ENCODE measurements around the gene EIF5A.
A peak's percentile ranks its signal among the peaks of the same experiment; 100 is the strongest.

Gene EIF5A

DNA sequence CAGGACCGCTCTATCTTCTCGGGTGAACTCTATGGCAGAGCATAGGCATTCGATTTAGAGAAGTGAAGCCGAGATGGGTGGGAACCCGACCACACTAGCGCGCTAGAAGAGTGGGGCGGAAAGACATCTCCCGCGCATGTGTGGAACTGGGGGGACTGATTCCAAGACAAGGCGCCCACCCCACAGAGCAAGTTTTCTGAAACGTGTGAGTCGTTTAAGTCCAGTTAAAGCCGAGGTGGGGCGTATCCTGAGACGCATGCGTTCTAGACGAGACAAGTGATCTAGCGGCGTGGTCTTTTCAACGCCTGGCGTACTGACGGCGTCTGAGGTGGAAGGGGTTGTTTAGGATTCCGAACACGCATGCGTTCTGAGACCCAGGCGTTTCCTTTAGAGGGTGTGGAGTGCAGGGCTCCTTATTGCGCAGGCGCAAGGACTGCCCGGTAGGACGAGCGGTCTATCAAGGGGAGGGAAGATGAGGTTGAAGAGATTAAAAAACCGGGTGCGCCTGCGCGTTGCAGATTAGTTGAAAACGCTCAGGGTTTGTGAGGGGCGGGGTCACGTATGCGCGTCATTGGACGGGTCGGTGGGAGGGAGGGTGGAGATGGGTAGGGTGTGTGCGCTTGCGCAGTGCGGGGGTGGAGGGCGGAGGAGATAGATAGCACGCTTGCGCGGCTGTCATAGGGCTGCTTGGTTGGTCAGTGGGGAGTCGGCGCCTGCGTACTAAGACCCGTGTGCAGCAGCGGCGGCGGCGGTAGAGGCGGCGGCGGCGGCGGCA, at the start of gene EIF5A:
Gene EIF5A, plus strand, starts transcription at position 718 of the 775 bp plus-strand sequence. CDS start 2,008 bp downstream, outside the sequence.
- peak; percentile 100 for DNase-seq

DNA sequence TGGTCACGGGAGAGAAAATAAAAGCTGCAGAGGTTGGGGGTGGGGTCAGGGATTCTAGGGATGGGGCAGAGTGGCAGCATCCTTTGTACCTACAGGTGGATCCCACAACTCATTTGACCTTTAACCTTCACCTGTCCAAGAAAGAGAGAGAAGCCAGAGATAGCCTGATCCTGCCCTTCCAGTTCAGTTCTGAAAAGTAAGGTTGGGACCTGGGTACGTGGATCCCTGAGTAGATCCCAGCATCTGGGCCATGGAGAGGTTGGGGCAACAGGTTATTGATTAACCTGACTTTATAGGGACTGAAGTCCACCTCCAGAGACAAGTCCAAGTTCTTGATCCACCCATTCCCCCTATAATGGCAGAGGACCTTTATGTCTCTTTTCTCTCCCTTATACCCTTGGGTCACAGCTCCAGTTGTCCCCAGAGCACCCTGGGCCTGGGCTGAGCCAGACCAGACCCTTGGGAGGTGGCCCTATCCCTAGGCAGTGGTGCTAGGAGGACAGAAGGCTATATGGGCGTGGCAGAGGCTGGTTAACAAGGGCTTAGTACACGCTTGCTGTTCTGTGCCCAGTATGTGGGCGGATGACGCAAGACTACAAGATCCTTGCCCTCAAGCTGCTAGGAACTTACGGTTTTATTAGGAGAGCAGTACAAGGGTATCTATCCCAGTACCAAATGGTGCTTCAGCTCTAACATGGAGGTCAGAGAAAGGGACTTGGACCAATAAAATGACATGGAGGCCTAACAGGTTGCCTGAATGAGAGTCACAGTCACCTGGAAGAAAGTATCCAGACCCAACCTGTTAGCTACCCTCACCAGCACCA, 48.5 kb upstream of the EIF5A start:
- DNase-seq: no peak

DNA sequence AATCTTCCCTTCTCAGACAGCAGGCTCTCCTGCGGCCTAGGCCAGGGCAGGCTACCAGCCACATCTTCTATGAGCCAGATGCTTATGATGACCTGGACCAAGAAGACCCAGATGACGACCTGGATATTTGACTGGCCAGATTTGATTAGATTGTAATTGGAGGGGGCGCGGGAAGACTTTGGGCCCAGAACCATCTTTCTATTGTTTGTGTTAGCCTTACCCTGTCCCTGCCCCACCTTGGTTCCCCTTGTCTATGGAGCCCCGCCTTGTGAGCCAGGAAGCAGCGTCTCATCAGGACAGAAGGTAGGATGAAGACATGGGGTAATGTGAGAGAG, 47.9 kb upstream of the EIF5A start:
- DNase-seq: no peak

DNA sequence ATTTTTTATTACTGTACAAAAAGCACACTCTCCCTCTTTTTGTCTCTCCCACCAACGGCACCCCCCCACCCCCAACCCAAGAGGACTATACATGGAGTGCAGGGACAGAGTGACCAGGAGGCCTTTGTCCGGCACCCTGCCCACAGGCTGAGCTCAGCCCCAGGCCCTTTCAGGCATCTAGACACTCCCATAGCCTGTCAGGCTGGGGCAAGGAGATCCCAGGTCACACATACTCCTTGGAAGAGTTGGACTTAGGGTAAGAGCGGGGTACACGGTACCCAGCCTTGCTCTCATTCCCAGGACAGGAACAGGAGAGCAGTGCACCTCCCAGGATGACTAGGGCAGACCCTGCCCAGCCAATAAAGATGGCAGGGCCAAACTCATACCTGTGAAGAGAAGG, 47.3 kb upstream of the EIF5A start:
- no peak for DNase-seq

DNA sequence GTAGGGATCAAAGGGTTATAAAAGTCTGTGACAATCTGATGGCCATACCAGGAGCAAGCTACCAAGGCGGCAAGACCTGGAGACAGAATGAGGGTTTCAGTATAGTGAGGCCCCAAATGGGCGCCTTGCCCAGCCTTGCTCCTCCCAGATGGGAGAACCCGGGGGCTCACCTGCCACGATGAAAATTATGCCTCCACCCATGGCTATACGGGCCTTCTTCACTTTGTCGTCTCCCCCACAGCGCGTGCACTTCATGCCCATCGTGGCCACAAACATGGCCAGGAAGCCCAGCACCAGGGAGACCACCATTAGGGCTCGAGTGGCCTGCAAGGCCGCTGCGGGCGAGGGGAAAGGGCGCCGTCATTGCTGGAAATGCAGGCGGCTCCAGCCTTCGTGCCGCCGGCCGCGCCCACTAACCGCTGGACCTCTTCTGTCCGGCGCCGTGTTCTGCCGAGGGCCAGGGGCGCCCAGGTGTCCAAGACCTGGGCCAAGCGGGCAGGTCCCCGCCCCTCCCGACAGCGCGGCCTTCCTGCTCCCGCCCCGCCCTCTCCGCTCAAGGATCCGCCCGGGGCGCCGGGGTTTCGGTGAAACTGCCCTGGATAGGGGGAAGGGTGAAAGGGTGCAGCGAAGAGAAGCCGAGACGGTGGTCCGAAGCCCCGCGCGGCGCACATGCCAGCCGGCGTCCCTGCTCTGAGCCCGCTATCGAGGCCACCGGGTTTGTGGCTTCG, 46.6 kb upstream of the EIF5A start:
- DNase-seq: no peak

DNA sequence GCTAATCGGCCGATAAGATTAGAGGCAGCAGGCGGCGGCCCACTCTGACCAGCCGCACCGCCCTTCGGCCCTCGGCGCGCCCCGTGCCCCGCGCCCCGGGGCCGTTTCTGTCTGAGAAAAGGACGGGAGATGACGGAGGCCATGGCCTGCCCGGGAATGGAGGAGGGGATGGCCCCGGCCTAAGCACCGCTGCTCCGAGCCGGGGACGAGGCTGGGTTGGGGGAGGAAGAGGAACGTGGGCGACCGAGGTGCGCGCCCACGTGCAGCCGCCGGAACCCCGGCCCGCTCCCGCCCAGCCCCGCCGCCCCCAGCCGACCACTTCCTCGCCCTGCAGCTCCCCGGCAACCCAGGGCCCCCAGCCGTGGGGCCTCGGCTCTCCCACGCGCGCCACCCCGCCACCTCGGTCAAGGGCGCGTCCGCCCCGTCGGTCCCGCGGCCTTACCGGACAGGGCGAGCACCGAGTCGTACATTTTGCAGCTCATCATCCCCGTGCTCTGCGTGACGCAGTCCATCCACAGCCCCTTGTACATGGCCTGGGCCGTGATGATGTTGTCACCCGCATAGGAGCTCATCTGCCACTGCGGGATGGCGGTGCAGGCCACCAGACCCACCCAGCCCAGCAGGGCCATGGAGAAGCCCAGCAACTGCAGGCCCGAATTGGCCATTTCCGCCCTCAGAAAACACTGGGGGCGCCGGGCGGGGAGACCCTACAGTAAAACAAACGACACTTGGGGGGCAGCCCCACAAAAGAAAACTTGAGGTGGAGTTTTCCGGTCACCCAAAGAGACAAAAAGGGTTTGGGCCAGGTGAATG, 45.8 kb upstream of the EIF5A start:
- no peak for DNase-seq

DNA sequence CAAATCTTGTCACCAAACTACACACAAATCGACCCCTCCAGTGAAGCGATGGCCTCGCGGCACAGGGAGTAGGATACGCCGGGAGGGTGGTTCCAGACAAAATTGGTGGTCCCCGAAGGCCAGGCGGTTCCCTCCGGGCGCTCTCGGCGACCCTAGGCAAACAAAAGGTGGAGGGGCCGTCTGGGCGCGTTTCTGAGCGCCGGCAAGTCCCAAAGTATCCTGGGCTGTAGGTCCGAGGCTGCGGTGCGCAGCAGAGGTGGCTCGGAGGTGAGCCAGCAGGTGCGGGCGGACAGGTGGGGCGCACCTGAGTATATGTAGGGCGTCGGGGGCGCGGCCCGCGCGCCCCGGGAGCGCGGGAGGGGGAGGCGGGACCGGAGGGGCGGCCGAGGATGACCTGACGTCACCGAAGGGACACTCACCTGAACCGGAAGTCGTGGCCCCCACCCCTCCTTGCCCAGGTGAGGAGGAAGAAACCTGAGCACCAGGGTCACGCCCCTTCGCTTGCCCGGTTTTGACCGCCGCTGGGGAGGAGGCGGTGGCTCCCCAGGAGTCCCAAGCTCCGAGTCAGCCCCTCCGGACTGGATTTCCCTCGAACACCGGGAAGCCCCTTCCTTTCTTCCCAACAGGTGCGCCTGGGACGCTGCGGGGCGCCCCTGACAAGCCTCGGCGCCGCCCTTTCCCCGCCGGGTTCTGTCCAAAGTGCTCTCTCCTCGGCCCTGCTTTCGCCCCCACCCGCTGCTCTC, 45.1 kb upstream of the EIF5A start, which contains the start of gene CLDN7:
Gene CLDN7, minus strand, starts transcription at position 287 of the 743 bp plus-strand sequence. CDS start 435 bp downstream, outside the sequence.
- DNase-seq: no peak

DNA sequence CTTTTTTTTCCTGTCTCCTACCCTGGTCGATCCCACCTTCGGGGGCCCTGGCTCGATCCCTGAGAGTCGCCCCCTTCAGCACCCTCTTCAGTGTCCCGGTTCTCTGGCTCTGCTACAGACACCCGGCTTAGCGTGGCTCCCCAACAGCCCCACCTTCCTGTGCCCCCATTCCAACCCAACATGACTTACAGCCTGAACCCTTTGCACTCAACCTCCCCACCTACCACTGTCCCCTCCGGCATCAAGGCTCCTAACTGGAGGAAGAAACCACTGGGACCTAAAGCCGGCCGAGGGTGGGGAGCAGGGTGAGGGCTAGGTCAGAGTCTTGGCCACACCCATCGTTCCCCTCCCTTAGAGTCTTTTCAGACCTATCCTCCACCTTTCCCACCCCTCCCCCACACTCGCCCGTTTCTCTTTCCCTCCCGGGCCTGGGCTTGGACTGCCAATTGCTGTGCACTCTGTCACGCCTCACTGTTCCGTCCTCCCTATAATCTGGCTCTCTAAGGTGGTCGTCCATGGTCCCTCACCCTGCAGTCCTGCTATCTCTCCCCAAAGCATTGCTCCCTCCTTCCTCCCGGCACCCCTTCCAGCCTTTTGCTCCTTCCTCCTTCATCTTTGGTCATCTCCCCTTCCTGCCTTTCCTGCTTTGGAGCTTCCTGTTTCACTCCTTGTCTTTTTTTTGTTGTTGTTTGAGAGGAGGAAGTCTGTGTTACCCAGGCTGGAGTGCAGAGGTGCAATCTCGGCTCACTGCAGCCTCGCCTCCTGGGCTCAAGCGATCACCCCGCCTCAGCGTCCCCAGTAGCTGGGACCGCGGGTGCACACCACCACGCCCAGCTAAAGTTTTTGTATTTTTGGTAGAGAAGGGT, 44.3 kb upstream of the EIF5A start:
- DNase-seq: no peak

DNA sequence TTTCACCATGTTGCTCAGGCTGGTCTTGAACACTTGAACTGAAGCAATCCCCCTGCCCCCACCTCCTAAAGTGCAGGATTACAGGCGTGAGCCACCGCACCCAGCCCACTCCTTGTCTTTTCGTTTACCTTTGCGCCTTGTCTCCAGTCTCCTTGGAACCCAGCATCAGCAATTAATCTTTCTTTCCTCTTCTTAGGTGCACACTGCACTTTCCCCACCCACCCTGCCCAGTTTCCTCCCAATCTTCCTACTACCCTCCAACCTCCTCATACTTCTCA, 43.7 kb upstream of the EIF5A start:
- DNase-seq: no peak

DNA sequence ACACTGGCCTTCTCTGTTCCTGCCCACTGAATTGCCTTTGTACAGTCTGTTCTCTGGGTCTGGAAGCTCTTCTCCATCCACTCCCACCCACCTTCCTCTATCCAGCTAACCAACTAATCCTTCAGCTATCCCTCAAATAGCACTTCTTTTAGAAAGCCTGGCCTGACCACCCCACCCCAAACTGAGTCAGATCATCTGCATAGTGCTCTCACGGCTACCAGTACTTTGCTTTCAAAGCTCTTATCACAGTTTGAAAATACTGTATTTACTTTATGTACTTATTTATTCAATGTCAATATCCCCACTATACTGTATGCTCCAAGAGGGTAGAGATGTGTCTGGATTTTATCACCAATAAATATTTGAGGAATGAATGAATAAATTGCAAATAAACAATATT, 40.6 kb upstream of the EIF5A start:
- DNase-seq: no peak

DNA sequence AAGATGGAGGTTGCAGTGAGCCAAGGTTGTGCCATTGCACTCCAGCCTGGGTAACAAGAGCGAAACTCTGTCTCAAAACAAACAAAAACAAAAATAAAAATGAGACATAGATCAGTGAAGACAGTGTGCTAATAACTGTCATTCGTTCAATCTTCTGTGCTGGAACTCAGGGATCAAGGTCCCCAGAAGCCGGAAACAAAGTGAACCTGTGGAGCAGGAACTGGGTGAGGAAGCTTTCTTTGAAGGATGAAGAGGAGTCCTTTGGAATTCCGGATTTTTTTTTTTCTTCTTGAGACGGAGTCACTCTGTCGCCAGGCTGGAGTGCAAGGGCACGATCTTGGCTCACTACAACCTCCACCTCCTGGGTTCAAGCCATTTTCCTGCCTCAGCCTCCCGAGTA, 28.0 kb upstream of the EIF5A start:
- no peak for DNase-seq

DNA sequence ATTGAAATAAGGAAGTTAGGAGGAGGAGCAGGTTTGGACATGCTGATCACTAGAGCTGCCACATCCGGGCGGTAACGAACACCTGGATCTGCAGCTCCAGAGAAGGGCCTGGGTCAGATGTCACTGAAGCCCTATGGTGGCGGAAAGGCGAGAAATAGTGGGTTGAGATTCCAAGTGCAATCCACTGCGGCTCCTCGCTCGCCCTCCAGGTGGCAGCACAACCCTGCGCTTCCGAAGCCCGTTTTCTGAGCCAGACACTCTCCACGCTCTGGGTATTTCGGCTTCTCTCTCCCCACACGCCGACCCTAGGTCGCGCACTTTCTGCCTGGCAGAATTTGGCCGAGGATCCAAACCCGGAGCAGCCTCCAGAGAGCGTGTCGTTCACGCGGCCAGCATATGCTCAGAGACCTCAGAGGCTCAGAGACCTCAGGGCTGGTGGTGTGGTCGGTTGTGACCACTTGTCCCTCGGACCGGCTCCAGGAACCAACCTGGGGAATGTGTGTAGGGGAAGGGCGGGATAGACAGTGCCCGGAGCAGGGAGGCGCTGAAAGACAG, 26.8 kb upstream of the EIF5A start:
- DNase-seq: peak; percentile 61 to 81

DNA sequence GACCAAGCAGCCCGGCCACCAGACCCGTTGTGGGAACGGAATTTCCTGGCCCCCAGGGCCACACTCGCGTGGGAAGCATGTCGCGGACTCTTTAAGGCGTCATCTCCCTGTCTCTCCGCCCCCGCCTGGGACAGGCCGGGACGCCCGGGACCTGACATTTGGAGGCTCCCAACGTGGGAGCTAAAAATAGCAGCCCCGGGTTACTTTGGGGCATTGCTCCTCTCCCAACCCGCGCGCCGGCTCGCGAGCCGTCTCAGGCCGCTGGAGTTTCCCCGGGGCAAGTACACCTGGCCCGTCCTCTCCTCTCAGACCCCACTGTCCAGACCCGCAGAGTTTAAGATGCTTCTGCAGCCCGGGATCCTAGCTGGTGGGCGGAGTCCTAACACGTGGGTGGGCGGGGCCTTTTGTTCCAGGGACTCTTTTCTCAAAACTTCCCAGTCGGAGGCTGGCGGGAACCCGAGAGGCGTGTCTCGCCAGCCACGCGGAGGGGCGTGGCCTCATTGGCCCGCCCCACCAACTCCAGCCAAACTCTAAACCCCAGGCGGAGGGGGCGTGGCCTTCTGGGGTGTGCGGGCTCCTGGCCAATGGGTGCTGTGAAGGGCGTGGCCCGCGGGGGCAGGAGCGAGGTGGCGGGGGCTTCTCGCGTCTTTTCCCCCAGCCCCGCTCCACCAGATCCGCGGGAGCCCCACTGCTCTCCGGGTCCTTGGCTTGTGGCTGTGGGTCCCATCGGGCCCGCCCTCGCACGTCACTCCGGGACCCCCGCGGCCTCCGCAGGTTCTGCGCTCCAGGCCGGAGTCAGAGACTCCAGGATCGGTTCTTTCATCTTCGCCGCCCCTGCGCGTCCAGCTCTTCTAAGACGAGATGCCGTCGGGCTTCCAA, 26.1 kb upstream of the EIF5A start, which contains the start of gene SLC2A4:
Gene SLC2A4, plus strand, starts transcription at position 645 of the 879 bp plus-strand sequence. Its CDS starts 217 bp downstream, at position 862.
- peak; percentile 86 to 87 for DNase-seq

DNA sequence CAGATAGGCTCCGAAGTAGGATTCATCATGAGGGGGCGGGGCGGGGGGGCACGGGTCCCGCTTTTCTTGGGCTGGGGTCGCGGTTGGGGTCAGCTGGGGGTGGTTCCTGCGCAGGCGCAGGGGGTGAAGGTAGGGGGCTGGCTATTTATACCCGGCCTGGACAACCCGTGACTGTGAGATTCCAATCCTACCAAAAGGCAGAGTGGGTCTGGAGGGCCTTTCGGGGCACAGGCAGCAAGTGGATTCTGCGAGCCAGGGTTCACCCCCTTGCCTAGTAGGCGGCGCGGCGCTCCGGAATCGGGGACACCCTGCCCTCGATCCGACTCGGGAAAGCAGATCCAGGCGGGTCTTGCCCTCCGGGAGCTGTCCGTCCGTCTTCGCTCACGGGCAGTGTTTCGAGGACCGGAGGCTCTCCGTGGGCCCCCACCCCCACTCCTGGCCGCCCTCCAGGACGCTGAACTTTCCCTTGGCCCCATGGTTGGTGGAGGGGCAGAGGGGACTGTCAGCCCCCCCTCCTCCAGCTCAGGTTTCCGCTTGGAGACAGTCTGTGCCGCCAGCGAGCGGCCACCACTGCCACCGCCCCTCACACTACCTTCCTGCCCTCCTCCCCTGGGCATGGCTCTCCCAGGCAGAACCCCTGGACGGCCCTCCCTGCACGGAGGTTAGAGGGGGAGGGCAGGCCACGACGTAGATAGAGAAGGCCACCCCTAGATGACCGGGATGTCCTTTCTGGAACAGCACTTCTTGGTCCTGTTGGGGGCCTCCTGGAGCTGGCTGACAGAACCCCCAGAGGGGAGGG, 25.3 kb upstream of the EIF5A start:
- no peak for DNase-seq

DNA sequence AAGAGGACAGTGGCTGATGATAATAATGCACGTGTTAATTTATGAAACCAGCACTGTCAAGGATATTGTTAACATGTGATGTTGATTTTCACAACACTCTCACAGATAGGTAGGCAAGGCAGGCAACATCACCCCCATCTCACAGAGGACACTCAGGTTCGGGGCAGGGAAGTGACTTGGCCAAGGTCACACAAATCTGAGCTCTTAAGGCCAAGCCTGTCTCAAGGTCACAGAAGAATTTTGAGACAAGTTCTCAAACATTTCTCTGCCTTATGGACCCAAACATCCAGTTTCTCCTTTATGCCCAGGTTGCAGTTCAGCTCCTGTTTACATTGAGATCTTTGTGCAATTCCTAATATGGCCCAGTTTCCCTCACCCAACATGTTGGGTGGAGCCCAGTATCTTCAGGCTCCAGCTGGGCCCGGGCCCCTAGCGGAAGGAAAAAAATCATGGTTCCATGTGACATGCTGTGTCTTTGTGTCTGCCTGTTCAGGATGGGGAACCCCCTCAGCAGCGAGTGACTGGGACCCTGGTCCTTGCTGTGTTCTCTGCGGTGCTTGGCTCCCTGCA, 24.6 kb upstream of the EIF5A start:
- DNase-seq: no peak

DNA sequence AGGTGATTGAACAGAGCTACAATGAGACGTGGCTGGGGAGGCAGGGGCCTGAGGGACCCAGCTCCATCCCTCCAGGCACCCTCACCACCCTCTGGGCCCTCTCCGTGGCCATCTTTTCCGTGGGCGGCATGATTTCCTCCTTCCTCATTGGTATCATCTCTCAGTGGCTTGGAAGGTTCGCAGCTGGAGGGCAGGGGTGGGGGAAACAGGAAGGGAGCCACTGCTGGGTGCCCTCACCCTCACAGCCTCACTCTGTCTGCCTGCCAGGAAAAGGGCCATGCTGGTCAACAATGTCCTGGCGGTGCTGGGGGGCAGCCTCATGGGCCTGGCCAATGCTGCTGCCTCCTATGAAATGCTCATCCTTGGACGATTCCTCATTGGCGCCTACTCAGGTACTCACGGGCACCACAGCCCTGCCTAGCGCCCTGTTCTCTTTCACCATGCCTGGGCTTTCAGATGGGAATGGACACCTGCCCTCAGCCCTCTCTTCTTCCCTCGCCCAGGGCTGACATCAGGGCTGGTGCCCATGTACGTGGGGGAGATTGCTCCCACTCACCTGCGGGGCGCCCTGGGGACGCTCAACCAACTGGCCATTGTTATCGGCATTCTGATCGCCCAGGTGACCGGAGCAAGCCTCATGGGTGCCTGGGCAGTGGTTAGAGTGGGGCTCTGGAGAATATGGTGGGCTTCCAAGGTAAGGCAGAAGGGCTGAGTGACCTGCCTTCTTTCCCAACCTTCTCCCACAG, 23.8 kb upstream of the EIF5A start:
- DNase-seq: no peak

DNA sequence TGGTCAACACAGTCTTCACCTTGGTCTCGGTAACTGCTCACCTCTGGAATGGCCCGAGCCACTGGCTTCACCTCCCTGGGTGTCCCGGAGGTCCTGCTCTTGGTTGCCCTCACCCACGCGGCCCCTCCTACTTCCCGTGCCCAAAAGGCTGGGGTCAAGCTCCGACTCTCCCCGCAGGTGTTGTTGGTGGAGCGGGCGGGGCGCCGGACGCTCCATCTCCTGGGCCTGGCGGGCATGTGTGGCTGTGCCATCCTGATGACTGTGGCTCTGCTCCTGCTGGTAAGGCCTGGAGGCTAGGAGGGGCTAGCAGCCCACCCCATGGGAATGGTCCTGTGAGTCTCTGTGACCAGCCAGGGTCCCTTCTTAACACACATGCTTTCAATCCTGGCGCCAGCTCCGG, 22.5 kb upstream of the EIF5A start:
- no peak for DNase-seq

DNA sequence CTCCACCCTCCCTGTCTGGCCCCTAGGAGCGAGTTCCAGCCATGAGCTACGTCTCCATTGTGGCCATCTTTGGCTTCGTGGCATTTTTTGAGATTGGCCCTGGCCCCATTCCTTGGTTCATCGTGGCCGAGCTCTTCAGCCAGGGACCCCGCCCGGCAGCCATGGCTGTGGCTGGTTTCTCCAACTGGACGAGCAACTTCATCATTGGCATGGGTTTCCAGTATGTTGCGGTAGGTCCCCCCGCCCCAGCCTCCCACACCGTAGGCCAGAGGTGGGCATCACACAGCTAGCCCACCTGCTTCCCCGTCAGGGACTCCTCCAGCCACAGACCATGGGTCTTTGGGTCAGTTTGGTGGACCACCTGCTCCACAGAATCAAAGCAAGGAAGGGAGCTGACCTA, 21.7 kb upstream of the EIF5A start:
- DNase-seq: no peak
